ENCODE measurements around the gene AFMID. TPM values are rescaled to one million over a fixed set of nuclear protein-coding genes. Genes with fewer than 3 reads are reported as not detected.

The AFMID gene
- total RNA-seq, 1 experiment from 2014 or later: 65.0 TPM

GRCh38 chr17:78163881-78164747 lies 23.0 kb upstream of the AFMID start:
- H3K27ac ChIP-seq (ENCODE audit: low read depth, low read length, poor library complexity, severe bottlenecking): no peak overlapping the region
- no peak for DNase-seq (ENCODE audit: low spot score)
- H3K9me3 ChIP-seq (ENCODE audit: low read depth, low read length, poor library complexity, severe bottlenecking): no peaks in the 10 kb centered on the region
- H3K36me3 ChIP-seq (ENCODE audit: insufficient read depth, low read length, poor library complexity, severe bottlenecking): no peaks in the 10 kb centered on the region
- BruUV-seq (replicated peaks): no TSS peak
- H3K4me3 ChIP-seq (ENCODE audit: low read depth, low read length, poor library complexity, severe bottlenecking): no peak overlapping the region
- no peaks in the 10 kb centered on the region for H3K27me3 ChIP-seq (replicated peaks; ENCODE audit: insufficient read depth, low read depth, low read length, poor library complexity)
- POLR2A ChIA-PET (ENCODE audit: low non-redundant PET): no interaction called here
- peaks cover 3% of the 10 kb centered on the region for H3K4me1 ChIP-seq (ENCODE audit: insufficient read depth, low read length, poor library complexity, severe bottlenecking)
- CTCF ChIA-PET: no interaction called here
- intact Hi-C loops (cut with micrococcal nuclease; ENCODE audit: unreplicated experiment): no loop called here
- TF ChIP-seq, protein P1, sequence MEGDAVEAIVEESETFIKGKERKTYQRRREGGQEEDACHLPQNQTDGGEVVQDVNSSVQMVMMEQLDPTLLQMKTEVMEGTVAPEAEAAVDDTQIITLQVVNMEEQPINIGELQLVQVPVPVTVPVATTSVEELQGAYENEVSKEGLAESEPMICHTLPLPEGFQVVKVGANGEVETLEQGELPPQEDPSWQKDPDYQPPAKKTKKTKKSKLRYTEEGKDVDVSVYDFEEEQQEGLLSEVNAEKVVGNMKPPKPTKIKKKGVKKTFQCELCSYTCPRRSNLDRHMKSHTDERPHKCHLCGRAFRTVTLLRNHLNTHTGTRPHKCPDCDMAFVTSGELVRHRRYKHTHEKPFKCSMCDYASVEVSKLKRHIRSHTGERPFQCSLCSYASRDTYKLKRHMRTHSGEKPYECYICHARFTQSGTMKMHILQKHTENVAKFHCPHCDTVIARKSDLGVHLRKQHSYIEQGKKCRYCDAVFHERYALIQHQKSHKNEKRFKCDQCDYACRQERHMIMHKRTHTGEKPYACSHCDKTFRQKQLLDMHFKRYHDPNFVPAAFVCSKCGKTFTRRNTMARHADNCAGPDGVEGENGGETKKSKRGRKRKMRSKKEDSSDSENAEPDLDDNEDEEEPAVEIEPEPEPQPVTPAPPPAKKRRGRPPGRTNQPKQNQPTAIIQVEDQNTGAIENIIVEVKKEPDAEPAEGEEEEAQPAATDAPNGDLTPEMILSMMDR (conservative IDR thresholded peaks at IDR 0.05; ENCODE audit: low read depth, low read length): no peak
- no peak for TF ChIP-seq EZH2 (IDR thresholded peaks at IDR 0.05; ENCODE audit: borderline replicate concordance, low read depth, low read length, poor library complexity, severe bottlenecking)

DNA sequence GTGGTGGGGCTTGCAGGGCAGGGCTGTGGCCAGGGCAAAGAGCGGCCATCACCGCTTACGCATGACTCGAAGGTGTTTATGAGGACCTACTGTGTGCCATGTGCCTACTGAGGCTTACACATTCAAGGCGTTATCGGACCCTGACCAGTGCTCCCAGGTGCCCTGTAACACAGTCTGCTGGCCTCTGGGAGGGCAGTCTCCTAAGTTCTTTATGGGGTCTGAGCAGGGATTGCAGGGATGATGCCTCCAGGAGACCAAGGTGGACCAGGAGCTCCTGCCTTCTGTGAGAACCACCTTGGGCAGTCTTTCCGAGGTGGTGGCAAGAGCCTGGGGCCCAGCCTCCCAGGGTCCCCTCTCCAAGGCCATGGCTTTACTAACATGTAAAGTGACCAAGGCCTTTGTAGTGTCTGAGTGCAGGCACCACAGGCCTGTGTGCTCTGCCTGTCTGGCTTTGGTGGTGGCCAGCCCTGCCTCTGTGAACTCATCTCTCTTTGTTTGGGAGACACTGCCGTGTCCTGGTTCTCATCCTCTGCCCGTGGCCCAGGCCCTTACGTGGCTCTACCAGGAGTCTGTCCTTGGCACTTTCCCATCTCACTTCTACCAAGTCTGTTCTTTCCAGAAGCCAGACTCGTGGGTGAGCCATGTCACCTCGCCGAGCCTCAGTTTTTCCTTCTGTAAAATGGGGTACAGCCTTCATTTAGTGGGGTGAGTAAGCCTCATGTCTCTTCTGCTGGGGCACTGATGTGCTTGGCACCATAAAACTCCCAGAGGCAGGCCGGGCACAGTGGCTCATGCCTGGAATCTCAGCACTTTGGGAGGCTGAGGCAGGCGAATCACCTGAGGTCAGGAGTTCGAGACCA lies 22.2 kb upstream of the AFMID start:
- POLR2A ChIA-PET (ENCODE audit: low non-redundant PET): no interaction called here
- no TSS peak for BruUV-seq (replicated peaks)

DNA sequence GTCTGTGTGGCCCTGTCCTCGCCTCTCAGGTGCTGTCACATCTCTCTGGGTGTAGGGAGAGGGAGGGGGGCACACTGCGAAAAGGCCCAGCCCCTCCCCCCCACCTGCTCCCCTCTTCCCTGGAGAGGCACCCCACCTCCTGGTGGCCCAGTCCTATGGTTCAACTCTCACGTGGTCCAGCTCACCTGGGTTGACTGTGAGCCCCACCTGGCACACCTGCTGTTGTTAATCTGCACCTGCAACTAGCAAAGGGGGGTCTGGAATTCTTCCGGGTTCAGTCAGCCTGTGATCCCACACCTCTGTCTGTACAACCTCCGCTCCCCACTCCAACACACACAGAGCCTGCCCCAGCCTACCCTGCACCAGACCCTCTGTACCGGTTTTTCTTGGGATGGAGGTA lies 20.7 kb upstream of the AFMID start:
- BruUV-seq (replicated peaks): no TSS peak
- H3K9me3 ChIP-seq (ENCODE audit: low read depth, low read length, poor library complexity, severe bottlenecking): no peaks in the 10 kb centered on the region
- DNase-seq (ENCODE audit: low spot score): no peak
- CTCF ChIA-PET: interaction anchor here (0.7 kb wide), 1 partner anchor 1106 kb away, joined by 4 read pairs; no protein-coding TSS in a partner anchor
- no peaks in the 10 kb centered on the region for H3K27me3 ChIP-seq (replicated peaks; ENCODE audit: insufficient read depth, low read depth, low read length, poor library complexity)
- H3K4me1 ChIP-seq (ENCODE audit: insufficient read depth, low read length, poor library complexity, severe bottlenecking): peaks cover 3% of the 10 kb centered on the region
- no peak overlapping the region for H3K27ac ChIP-seq (ENCODE audit: low read depth, low read length, poor library complexity, severe bottlenecking)
- TF ChIP-seq, protein P1 (conservative IDR thresholded peaks at IDR 0.05; ENCODE audit: low read depth, low read length): no peak
- no peak for TF ChIP-seq EZH2 (IDR thresholded peaks at IDR 0.05; ENCODE audit: borderline replicate concordance, low read depth, low read length, poor library complexity, severe bottlenecking)
- H3K4me3 ChIP-seq (ENCODE audit: low read depth, low read length, poor library complexity, severe bottlenecking): no peak overlapping the region
- POLR2A ChIA-PET (ENCODE audit: low non-redundant PET): interaction anchor here (0.7 kb wide), 1 partner anchor 47 kb away, joined by 7 read pairs; no protein-coding TSS in a partner anchor
- intact Hi-C loops (cut with micrococcal nuclease; ENCODE audit: unreplicated experiment): loop anchor here (5.0 kb wide), 1 partner anchor 39 kb away; the partner anchor contains the start of gene TMC6
- H3K36me3 ChIP-seq (ENCODE audit: insufficient read depth, low read length, poor library complexity, severe bottlenecking): no peaks in the 10 kb centered on the region

More for the DNA sequence above, 22.2 kb upstream of the AFMID start:
- intact Hi-C loops (cut with micrococcal nuclease; ENCODE audit: unreplicated experiment): loop anchor here (5.0 kb wide), 1 partner anchor 38 kb away; the partner anchor contains the start of gene TMC6
- H3K36me3 ChIP-seq (ENCODE audit: insufficient read depth, low read length, poor library complexity, severe bottlenecking): no peaks in the 10 kb centered on the region
- no peaks in the 10 kb centered on the region for H3K9me3 ChIP-seq (ENCODE audit: low read depth, low read length, poor library complexity, severe bottlenecking)
- CTCF ChIA-PET: no interaction called here
- H3K27me3 ChIP-seq (replicated peaks; ENCODE audit: insufficient read depth, low read depth, low read length, poor library complexity): no peaks in the 10 kb centered on the region
- TF ChIP-seq EZH2 (IDR thresholded peaks at IDR 0.05; ENCODE audit: borderline replicate concordance, low read depth, low read length, poor library complexity, severe bottlenecking): no peak
- TF ChIP-seq, protein P1 (conservative IDR thresholded peaks at IDR 0.05; ENCODE audit: low read depth, low read length): no peak
- peaks cover 3% of the 10 kb centered on the region for H3K4me1 ChIP-seq (ENCODE audit: insufficient read depth, low read length, poor library complexity, severe bottlenecking)
- H3K4me3 ChIP-seq (ENCODE audit: low read depth, low read length, poor library complexity, severe bottlenecking): no peak overlapping the region
- H3K27ac ChIP-seq (ENCODE audit: low read depth, low read length, poor library complexity, severe bottlenecking): no peak overlapping the region
- no peak for DNase-seq (ENCODE audit: low spot score)
